Ovary (tissue), 9 donors: ENCODE measurements around the gene NELL1. TPM values are rescaled to one million over a fixed set of nuclear protein-coding genes. Genes with fewer than 3 reads are reported as not detected.

Experiments used
- DNase-seq, 5 donors: peaks; one replicate each; pipeline ENCODE4 v3.0.0-alpha.2; 2019 to 2020
- H3K27ac ChIP-seq, 2 donors: fragments of 200-600 bp; one replicate each; pipeline versions ENCODE4 v1.5.1 to v1.8.0; 2019 to 2022
- H3K27me3 ChIP-seq: fragments of 200-600 bp; one replicate; pipeline ENCODE4 v1.8.0; 2022
- H3K36me3 ChIP-seq: fragments of 200-600 bp; sonication (generic); one replicate; pipeline ENCODE4 v1.5.1; 2019
- H3K4me1 ChIP-seq: one replicate; pipeline ENCODE4 v1.8.1; 2013; ENCODE audit warnings: mild to moderate bottlenecking, moderate library complexity; ENCODE audit not compliant: insufficient read depth
- H3K4me3 ChIP-seq: fragments of 200-600 bp; sonication (generic); one replicate; pipeline ENCODE4 v1.5.1; 2017
- H3K9me3 ChIP-seq, 2 donors: fragments of 200-600 bp in 1 of 2; sonication (generic) in 1 of 2; one replicate each; pipeline versions ENCODE4 v1.5.1 to v1.8.1; 2013 to 2019; ENCODE audit warnings: mild to moderate bottlenecking in 1 of 2, moderate library complexity in 1 of 2
- EP300 ChIP-seq: sonication (generic); formaldehyde crosslinking; IDR thresholded peaks from one replicate; pipeline ENCODE4 v1.6.1; 2017; ENCODE audit warnings: antibody characterized with exemption
- POLR2A ChIP-seq: fragments of 450-650 bp; IDR thresholded peaks from one replicate; pipeline ENCODE4 v1.6.1; 2017; ENCODE audit warnings: antibody characterized with exemption, mild to moderate bottlenecking, moderate library complexity
- WGBS, 3 donors: extraction: QIAGEN DNeasy Blood & Tissue Kit in 1 of 3; methylation state at CpG; one replicate each; pipeline versions ENCODE4 v1.1.5 to v1.1.7; 2013 to 2017; 5-methylcytosine and 5-hydroxymethylcytosine counted together
- intact Hi-C, 4 donors: fragments of 100-400 bp; cut with DNase I; formaldehyde crosslinking; loops; one replicate each; pipeline versions ENCODE4 v1.11.0 to v1.15.1; 2022 to 2023
- polyA plus RNA-seq, 2 donors: library from polyadenylated mRNA; stranded (reverse); fragments of 200-250 nt in 1 of 2; fragments of 350-450 nt in 1 of 2; fragmentation: Illumina TruSeq in 1 of 2; extraction: RNeasy Lipid Tissue Mini Kit (QIAGEN cat#74804) in 1 of 2; gene quantifications; one replicate each; pipeline ENCODE4 v1.2.3, GENCODE V29; 2013 to 2014
- total RNA-seq, 7 donors: library from RNA; depleted of rRNA in 2 of 7; stranded (reverse); fragments of >200 nt in 2 of 7; fragmentation: NEBNext Ultra II Directional in 3 of 7; extraction: Animal tissue kit (Norgen Biotek cat#: 25700) in 3 of 7; gene quantifications; one replicate each; pipeline versions ENCODE4 v1.1.0 to v1.2.4, GENCODE V29; 2016 to 2023
- TF ChIP-seq, protein P1 (sequence below), 3 donors: fragments of 450-650 bp in 2 of 3; fragments of 200-600 bp in 1 of 3; IDR thresholded peaks; one replicate each; pipeline versions ENCODE4 v1.5.1 to v1.8.0; 2016 to 2022; ENCODE audit warnings: antibody characterized with exemption in 3 of 3, mild to moderate bottlenecking in 1 of 3
- donor health status: DM: no; HTN: no; CAD: no; lungs with moderate emphysema.
- donor health status: DM: no; HTN: no; CAD: no.
- donor health status: Bipolar disorder and iron deficiency.
- donor health status: DM: yes; HTN: yes; CAD: no.
- donor health status: DM: no; HTN: no; CAD: no.
- donor health status: DM: yes; HTN: yes; CAD: no.

Gene NELL1
- total and polyA plus RNA-seq, 9 donors: 0.21 to 0.43 (median 0.36) TPM; not detected in 5

- Histone ChIP-seq H3K9me3 (no peaks in the 10 kb centered on the region), H3K4me3 (no peak overlapping the region), H3K4me1 (no peaks in the 10 kb centered on the region), H3K27me3 (no peaks in the 10 kb centered on the region), H3K36me3 (no peaks in the 10 kb centered on the region), H3K27ac (no peak overlapping the region)
- DNase-seq: no peak
- no peak for TF ChIP-seq EP300
- TF ChIP-seq, protein P1, sequence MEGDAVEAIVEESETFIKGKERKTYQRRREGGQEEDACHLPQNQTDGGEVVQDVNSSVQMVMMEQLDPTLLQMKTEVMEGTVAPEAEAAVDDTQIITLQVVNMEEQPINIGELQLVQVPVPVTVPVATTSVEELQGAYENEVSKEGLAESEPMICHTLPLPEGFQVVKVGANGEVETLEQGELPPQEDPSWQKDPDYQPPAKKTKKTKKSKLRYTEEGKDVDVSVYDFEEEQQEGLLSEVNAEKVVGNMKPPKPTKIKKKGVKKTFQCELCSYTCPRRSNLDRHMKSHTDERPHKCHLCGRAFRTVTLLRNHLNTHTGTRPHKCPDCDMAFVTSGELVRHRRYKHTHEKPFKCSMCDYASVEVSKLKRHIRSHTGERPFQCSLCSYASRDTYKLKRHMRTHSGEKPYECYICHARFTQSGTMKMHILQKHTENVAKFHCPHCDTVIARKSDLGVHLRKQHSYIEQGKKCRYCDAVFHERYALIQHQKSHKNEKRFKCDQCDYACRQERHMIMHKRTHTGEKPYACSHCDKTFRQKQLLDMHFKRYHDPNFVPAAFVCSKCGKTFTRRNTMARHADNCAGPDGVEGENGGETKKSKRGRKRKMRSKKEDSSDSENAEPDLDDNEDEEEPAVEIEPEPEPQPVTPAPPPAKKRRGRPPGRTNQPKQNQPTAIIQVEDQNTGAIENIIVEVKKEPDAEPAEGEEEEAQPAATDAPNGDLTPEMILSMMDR (IDR thresholded peaks at IDR 0.05): no peak
- no peak for TF ChIP-seq POLR2A
- intact Hi-C loops: no loop called here
These were observed 199.7 kb downstream of the NELL1 start for GRCh38 chr11:20869123-20869522.

DNA sequence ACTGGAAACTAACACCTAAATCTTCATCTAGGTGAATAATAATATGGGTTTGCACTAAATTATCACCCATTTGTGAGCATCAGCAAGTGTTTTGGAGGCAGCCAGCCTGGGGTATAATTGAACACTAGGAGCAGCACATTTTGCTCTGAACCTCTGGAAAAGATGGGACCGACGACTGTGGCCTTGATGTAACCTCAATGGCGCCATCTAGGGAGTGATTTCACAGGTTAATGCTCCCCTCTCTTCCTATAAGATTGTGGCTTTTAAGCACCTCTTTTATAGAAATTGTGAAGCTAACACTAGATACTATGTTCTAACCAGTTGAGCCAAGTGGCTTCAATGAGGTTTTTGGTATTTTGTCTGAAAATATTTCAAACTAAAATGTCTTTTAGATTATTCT is 203.7 kb downstream of the NELL1 start:
- Histone ChIP-seq H3K36me3 (no peaks in the 10 kb centered on the region), H3K4me3 (no peak overlapping the region), H3K4me1 (no peaks in the 10 kb centered on the region), H3K27me3 (no peaks in the 10 kb centered on the region), H3K9me3 (no peaks in the 10 kb centered on the region), H3K27ac (no peak overlapping the region)
- intact Hi-C loops: no loop called here
- TF ChIP-seq POLR2A (no peak), EP300 (no peak)
- TF ChIP-seq, protein P1 (IDR thresholded peaks at IDR 0.05): no peak
- DNase-seq: no peak
- WGBS, 3 donors: 12 to 24% (median 24%) methylated on average over 3 of the region's 3 CpGs

DNA sequence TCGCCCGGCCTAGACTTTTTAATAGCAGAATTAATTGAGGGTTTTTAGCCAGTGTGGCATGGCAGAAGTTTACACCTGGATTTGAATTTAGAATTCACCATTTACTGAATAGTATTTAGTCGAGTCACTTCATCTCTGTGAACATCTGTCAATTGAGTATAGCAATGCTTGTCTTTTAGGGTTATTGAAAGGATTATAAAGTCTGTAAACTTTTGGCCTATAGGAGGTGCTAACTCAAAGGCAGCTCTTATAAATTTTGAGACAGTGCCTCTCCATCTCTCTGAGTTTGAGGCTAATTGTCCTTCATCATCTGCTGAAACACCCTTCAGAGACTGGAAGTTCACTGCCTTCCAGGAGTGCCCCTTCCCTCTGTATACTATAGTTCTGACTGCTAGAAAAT is 205.0 kb downstream of the NELL1 start:
- no peaks in the 10 kb centered on the region for H3K9me3 ChIP-seq

DNA sequence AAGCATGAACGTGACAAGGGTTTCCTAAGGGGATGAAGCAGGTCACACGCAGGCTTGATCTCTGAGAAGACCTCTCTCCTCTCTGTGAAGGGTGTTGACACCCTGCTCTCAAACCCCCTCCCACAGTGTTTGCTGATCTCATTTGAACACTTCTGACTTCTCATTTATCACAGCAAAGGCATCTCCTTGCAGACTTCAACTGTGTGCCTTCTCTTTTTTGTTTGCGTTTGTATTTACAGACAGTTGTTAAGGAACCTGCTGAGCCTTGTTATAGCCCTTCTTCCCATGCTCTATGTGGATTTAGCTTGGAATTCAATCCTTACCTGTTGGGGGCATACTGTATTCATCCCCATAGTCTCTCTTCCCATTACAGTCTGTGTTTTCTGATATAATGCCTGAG is 206.5 kb downstream of the NELL1 start:
- intact Hi-C loops: no loop called here
- no peak overlapping the region for H3K4me3 ChIP-seq
- DNase-seq: no peak
- H3K4me1 ChIP-seq: no peaks in the 10 kb centered on the region
- H3K27ac ChIP-seq: no peak overlapping the region
- 67 to 71% (median 70%) methylated on average over 3 of the region's 3 CpGs for WGBS, 3 donors
- no peaks in the 10 kb centered on the region for H3K9me3 ChIP-seq
- TF ChIP-seq POLR2A (no peak), EP300 (no peak)
- TF ChIP-seq, protein P1 (IDR thresholded peaks at IDR 0.05): no peak
- H3K36me3 ChIP-seq: no peaks in the 10 kb centered on the region
- H3K27me3 ChIP-seq: no peaks in the 10 kb centered on the region

More for the DNA sequence above, 205.0 kb downstream of the NELL1 start:
- Histone ChIP-seq H3K36me3 (no peaks in the 10 kb centered on the region), H3K27ac (no peak overlapping the region), H3K4me3 (no peak overlapping the region), H3K27me3 (no peaks in the 10 kb centered on the region), H3K4me1 (no peaks in the 10 kb centered on the region)
- DNase-seq: no peak
- WGBS, 3 donors: 89 to 98% (median 92%) methylated on average over 3 of the region's 3 CpGs
- TF ChIP-seq POLR2A: no peak
- no peak for TF ChIP-seq EP300
- TF ChIP-seq, protein P1 (IDR thresholded peaks at IDR 0.05): no peak
- intact Hi-C loops: no loop called here

DNA sequence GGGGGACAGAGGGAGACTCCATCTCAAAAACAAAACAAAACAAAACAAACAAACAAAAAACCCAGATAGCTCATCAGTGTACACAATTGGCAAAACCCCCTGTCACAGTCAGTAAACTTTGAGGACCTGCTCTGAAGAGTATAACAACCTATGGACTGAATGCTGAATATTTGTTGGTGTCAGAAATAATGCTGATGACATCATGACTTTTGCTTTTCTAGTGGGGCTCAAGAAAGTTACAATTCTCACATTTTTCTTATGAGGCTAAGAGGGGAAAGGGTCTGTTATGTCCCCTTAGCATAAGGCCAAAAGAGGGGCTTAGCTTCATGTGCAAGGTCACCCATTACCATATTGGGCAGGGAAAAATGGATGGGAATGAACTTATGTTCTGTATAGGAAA is 207.4 kb downstream of the NELL1 start:
- DNase-seq: no peak
- Histone ChIP-seq H3K4me3 (no peak overlapping the region), H3K36me3 (no peaks in the 10 kb centered on the region), H3K4me1 (no peaks in the 10 kb centered on the region), H3K27me3 (no peaks in the 10 kb centered on the region), H3K9me3 (no peaks in the 10 kb centered on the region), H3K27ac (no peak overlapping the region)
- intact Hi-C loops: no loop called here
- TF ChIP-seq EP300 (no peak), POLR2A (no peak)
- TF ChIP-seq, protein P1 (IDR thresholded peaks at IDR 0.05): no peak
